Stimulated activated CD4-positive, alpha-beta T cell treated with anti-CD3 and anti-CD28 coated beads, Interleukin-1b, Interleukin-23, amount 100 ng/mL, for 48 hours (primary cell): ENCODE measurements around the gene AP2A2.
"Not testable (repeated sequence)": the region's sequence is repeated elsewhere in the genome, so short reads cannot be mapped to it uniquely, and the experiment has no call there.

ENCODE experiments used
- DNase-seq: peaks from one replicate; pipeline ENCODE4 v3.0.0-alpha.2; 2020

AP2A2 gene

GRCh38 chr11:1000357-1001278 is 74.9 kb downstream of the AP2A2 start:
- no peak for DNase-seq

- DNase-seq: no peak
Observed at GRCh38 chr11:1001617-1002405, 76.1 kb downstream of the AP2A2 start.

GRCh38 chr11:1002406-1002984 is 76.8 kb downstream of the AP2A2 start:
- DNase-seq: no peak

DNA sequence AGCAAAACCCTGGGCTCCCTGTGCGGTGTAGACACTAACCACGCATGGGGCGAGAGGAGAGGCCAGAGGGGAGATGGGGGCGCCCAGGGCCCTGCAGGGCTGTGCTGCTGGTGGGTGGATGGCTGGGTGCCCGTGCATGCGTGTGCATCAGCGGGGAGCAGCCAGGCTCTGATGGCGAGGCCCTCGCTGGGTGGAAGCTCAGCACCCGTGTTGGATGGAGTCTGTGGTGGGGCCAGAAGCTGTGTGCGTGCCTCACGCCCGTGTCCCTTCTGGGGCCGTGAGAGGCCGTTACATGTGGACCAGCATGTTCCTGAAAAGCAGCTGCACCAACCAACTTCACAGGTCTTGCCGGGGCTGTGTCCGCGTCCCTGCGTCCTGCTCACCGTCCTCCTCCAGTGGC is 77.5 kb downstream of the AP2A2 start:
- DNase-seq: no peak

- DNase-seq: no peak
Observed at GRCh38 chr11:1005928-1006327, 80.3 kb downstream of the AP2A2 start.

- no peak for DNase-seq
Observed at GRCh38 chr11:1006762-1007161, 81.1 kb downstream of the AP2A2 start.

DNA sequence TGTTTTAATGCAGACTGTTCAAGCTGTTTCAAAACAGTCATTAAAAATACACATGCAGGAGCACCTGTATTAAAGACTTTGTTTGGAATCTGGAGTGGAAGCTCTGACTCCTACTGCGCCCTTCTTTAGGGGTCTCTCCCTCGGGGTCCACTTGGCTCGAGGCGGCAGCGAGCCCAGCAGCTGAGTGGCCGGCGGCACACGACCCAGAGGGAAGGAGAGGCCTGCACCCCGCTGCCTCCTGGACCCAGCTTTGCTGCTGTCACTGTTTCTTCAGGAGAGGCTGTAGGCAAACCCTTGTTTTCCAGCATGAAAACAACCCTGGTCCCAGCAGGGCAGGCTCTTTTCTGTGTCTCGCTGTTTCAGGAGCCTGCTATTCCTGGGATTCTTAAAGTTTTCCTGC is 81.6 kb downstream of the AP2A2 start:
- no peak for DNase-seq

GRCh38 chr11:1008001-1008802 is 82.5 kb downstream of the AP2A2 start:
- DNase-seq: no peak

- no peak for DNase-seq
Observed at GRCh38 chr11:1008803-1009145, 83.1 kb downstream of the AP2A2 start.

- DNase-seq: no peak
Observed at GRCh38 chr11:1009371-1009770, 83.7 kb downstream of the AP2A2 start.

GRCh38 chr11:1009991-1010390 is 84.3 kb downstream of the AP2A2 start:
- DNase-seq: no peak

DNA sequence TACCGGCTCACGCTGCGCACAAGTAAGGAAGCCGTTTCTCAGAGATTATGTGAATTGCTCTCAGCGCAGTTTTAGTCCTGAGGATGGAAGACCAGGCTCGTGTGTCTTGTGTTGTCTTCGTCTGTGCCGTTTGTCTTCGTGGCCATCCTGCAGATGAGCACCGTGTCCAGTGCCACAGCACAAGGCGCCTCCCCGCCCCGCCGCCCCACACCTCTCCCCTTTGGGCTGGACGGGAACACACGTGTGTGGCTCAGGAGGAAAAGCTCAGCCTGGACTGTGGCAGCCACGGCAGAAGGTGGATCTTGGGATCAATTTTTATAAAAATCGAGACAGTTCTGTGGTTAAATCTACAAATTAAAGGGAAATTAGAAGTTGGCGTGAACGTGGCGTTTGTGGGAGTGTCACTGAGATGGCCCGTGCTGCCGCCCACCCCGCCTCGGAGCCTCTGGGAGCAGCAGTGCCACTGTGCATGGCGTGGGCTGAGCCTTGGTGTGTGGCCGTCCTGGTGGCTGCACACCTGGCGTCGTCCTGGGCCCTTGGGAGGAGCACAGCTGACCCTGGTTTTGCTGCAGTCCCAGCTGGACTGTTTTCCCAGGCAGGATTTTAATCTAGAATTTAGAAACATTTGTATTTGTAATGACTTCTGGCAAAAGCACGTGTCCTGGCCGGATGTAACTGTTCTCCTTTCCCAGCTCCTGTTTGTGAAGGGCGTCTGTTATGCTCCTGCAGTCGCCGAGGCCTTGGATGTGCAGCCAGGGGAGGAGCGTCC is 85.1 kb downstream of the AP2A2 start:
- no peak for DNase-seq

- no peak for DNase-seq
Observed at GRCh38 chr11:1011320-1011698, 85.6 kb downstream of the AP2A2 start.

- no peak for DNase-seq
Observed at GRCh38 chr11:1012291-1012690, 86.6 kb downstream of the AP2A2 start.

DNA sequence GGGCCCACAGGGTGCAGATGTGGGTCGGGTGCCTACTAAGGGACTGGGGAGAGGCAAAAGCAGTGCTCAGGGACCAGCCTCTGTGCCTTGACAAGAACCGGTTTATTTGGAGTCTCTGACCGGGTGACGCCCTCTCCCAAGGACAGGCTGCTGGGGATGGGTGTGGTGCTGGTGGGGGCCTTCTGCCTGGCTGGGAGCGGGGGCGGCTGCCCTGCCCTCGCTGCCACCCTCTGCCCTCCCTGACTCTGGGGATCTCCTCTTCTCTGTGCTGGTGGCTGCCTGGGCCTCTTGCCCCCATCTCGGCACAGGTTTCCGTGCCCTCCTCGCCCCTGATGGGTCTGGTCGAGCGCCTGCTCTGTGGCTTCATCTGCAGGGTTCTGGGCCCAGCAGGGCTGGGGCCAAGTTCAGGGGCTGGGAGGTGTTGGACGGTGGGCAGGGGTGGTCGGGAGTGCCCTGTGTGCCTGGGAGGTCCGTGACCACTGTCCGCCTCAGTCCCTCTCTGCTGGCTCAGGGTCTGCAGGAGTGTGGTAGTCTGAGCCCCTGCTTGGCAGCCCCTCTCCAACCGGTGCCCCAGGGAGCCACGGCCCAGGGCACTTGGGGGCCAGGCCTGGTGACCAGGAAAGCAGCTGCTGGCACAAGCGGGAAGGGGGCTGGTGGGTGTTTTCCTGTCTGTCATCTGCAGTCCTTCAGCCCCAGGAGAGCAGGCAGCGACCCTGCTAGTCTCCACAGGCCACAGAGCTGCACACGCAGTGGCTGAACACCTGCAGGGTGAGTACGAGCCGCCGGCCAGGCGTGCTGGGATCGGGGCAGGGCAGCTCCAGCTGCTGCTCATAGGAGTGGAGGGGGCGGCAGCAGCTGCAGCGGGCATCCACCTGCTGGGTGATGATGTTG is 87.3 kb downstream of the AP2A2 start:
- no peak for DNase-seq

- DNase-seq: no peak
Observed at GRCh38 chr11:1013631-1013935, 87.9 kb downstream of the AP2A2 start.

- DNase-seq: no peak
Observed at GRCh38 chr11:1014276-1014675, 88.6 kb downstream of the AP2A2 start.

GRCh38 chr11:1015064-1015463 is 89.4 kb downstream of the AP2A2 start:
- DNase-seq: no peak

- no peak for DNase-seq
Observed at GRCh38 chr11:1015826-1016545, 90.3 kb downstream of the AP2A2 start.

- DNase-seq: not testable (repeated sequence)
Observed at GRCh38 chr11:1016610-1017126, 91.0 kb downstream of the AP2A2 start.
